Stimulated activated CD8-positive, alpha-beta memory T cell treated with anti-CD3 and anti-CD28 coated beads, Interleukin-15, amount 100 ng/mL, for 4 hours (primary cell): ENCODE data around the gene PCDHGC3.

ENCODE experiments used
- DNase-seq, 2 donors: peaks; one replicate each; pipeline ENCODE4 v3.0.0-alpha.2; 2020; ENCODE audit warnings: low read depth in 2 of 2

The PCDHGC3 gene

DNA sequence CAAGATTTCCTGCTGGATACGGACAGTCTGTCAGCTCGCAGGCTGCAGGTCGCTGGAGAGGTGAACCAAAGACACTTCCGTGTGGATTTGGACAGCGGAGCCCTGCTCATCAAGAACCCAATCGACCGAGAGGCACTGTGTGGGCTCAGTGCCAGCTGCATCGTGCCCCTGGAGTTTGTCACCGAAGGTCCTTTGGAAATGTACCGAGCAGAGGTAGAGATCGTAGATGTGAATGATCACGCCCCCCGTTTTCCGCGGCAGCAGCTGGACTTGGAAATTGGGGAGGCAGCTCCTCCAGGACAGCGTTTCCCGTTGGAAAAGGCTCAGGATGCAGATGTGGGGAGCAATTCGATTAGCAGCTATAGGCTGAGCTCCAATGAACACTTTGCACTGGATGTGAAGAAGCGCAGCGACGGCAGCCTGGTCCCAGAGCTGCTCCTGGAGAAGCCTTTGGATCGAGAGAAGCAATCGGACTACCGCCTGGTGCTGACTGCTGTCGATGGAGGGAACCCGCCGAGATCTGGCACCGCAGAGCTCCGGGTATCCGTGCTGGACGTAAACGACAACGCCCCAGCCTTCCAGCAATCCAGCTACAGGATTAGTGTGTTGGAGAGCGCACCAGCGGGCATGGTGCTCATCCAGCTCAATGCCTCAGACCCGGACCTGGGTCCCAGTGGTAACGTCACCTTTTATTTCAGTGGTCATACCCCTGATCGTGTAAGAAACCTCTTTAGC, 9.7 kb downstream of the PCDHGC3 start:
- DNase-seq: no peak

- no peak for DNase-seq
Observed at GRCh38 chr5:141486091-141486490, 10.3 kb downstream of the PCDHGC3 start.

DNA sequence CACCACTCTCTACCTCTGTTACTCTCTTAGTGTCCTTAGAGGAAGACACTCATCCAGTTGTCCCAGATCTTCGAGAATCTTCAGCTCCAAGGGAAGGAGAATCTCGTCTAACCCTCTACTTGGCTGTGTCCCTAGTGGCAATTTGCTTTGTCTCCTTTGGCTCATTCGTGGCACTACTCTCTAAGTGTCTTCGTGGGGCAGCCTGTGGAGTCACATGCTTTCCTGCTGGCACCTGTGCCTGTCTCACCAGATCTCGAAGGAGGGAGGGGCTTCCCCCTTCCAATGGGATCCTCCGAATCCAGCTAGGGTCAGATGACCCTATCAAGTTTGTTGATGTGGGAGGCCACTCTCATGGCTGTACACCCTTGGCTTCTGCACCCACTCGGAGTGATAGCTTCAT, 11.4 kb downstream of the PCDHGC3 start:
- no peak for DNase-seq

DNA sequence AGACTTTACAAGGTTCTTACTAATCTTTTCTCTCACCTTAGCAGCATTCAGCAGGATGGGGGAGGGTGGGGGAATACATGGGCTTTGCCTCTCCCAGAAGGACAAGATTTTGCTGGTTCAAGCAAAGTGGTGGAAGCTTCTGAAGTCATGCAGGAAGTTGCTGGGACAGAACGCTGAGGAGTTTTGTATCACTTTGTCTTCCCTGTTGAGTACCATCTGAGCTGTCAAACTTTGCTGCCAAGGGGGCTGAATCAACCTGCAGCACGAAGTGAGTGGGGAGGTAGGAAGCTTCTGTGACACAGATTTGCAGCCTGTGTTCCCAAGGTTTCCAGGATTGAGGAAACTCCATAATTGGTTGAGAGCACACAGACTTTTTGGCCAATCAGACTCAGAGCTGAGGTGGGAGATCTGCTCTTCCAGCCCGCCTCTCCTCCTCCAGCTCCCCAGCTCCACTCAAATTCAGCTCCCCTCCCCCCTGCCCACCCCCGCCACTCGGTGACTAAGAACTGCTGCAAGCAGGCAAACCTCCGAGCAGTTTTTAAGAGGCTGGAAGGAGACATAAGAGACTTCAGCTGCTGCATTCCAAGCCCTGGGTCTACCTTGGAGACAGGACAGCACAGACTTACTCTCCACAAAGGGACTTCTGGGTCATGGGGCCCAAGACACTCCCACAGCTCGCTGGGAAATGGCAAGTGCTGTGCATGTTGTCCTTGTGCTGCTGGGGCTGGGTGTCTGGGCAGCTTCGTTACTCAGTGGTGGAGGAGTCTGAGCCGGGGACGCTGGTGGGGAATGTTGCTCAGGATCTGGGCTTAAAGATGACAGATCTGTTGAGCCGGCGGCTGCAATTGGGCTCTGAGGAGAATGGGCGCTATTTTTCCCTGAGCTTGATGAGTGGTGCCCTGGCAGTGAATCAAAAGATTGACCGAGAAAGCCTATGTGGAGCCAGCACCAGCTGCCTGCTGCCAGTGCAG, 13.1 kb downstream of the PCDHGC3 start, which contains the start of gene PCDHGC5:
TSS of gene PCDHGC5 (plus strand) at position 491 of the 971 bp plus-strand sequence. CDS start at position 651, 160 bp downstream.
- DNase-seq: no peak

DNA sequence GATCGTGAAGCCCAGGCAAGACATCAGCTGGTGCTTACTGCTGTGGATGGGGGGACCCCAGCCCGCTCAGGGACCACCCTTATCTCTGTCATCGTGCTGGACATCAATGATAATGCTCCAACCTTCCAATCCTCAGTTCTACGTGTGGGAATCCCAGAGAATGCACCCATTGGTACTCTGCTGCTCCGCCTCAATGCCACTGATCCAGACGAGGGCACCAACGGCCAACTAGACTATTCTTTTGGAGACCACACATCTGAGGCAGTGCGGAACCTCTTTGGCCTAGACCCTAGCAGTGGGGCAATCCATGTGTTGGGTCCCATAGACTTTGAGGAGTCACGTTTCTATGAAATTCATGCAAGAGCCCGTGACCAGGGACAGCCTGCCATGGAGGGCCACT, 14.1 kb downstream of the PCDHGC3 start:
- no peak for DNase-seq

DNA sequence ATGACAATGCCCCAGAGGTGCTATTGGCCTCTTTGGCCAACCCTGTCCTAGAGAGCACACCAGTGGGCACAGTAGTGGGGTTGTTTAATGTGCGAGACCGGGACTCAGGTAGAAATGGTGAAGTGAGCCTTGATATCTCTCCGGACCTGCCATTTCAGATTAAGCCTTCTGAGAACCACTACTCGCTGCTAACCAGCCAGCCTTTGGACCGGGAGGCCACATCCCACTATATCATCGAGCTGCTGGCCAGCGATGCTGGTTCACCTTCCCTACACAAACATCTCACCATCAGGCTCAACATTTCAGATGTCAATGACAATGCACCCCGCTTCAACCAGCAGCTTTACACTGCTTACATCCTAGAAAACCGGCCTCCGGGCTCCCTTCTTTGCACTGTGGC, 14.5 kb downstream of the PCDHGC3 start:
- no peak for DNase-seq

- DNase-seq: no peak
Observed at GRCh38 chr5:141490771-141491170, 15.0 kb downstream of the PCDHGC3 start.

DNA sequence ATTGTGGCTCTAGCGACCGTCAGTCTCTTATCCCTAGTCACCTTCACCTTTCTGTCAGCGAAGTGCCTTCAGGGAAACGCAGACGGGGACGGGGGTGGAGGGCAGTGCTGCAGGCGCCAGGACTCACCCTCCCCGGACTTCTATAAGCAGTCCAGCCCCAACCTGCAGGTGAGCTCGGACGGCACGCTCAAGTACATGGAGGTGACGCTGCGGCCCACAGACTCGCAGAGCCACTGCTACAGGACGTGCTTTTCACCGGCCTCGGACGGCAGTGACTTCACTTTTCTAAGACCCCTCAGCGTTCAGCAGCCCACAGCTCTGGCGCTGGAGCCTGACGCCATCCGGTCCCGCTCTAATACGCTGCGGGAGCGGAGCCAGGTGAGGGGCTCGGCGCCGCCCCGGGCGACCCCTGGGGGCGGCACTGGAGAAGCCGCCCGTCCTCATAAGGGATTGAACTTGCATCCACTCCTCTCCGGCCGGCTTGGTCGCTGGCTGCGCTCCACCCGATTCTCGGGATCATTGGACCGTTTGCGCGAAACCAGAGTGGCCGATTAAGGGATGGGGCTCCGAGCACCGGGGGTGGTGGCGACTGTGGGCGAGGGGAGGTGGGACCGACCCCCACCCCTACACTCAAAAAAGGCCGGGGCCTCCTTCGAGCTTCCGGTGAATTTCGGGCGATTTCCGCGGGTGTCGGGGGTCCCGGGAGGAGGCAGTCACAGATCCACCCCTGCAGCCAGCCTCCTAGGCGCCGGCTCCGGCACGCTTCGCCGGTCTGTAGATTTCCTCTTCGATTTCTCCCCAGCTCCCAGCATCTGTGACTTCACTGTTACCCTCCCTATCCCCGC, 15.8 kb downstream of the PCDHGC3 start:
- no peak for DNase-seq

DNA sequence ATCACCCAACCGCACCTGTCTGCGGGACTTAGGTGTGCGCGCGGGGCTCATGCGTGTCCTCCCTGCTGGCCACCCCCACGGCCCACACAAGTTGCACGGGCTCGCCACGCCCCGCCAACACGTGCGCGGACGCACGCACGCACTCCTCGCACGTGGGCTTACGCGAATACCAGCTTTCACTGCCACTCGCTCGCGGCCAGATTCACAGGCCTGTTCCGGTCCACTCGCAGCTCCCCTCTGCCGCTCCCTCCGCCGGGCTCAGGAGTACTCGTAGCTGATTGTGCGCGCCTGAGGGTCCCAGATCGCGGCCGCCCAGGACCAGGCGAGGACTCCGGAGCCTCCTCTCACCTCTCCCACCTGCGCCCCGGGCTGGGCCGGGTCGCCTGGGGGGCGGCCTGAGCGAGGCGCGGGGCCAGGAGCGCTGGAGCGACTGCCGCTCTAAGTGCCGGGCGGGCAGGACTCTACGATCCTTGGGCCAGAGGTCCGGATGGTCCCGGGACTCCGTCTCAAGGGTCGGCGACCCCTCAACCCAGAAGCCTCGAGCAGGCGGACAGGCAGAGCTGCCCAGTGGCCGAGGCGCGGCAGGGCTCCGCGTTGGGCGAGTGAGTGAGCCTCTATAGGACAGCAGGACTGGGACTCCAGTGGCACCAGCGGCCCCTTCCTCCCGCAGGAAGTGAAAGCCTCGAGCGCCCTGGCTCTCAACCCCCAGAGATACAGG, 16.6 kb downstream of the PCDHGC3 start:
- DNase-seq: no peak

DNA sequence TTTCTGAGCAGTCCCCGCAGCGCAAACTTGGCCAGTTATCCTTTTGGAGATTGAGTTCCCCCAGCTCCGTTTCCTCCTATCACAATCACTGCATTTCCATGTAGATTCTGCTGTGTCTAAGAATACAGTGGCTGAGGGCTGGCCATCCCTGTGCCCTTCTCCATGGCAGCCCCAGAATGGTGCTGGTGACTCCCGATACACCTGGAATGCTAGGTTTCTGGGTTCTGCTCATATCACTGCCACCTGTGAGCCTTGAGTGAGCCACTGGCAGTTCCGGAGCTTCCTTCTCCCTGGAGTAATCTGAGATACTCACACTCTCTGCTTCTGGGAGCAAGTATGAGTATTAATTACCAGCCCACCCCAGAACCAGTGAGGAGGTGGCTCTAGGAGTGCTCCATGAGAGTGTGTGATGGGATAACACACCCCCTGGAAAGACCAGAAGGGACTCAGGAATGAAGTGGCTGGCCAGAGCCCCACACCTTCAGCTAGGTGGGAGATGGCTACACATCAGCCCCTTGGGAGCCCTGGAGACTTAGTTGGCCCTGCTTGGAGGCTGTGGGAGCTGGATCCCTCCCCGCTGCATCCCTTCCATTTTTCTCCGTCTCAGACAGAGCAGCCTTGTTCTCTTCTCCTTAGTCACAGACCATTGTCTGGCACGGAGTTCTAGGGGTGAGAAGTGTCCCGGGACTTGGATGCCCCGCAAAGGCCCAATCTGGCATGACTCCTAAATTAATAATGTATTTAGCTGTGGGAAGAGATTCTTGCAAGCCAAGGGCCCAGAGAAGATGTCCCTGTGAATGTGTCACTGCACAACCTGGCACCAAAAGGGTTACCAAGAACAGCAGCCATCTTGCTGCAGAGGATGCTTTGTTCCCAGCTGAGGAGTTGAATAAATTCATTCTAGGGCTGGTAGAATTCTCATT, 18.0 kb downstream of the PCDHGC3 start:
- no peak for DNase-seq

DNA sequence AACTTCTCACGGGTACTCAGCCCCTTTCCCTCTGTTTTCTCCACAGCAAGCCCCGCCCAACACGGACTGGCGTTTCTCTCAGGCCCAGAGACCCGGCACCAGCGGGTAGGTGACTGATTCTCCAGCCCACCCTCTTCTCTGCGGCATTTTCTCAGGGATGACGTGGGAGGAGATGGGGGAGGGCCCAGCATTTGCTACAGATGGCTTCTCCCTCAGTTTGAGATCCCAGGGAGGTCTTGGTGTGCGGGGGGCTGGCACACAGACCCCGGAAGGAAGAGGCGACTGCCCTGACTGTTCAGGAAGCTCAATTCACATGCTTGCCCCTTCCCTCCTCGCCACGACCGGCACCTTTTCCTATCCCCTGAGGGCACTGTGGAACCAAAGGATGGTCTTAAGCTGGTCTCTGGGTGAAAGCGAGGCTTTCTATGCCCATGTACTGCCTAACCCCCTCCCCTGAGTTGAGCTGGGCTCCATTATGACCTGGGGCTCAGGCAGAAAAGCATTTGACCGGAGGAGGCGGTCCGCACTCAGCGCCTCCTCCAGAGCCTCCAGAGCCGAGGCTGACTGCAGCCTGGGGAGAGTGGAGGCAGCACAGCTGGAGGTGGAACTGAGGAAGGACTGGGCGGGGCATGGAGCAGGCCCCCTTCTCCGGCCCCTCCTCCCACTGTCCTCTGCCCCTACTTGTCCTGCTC, 19.1 kb downstream of the PCDHGC3 start:
- DNase-seq: no peak

DNA sequence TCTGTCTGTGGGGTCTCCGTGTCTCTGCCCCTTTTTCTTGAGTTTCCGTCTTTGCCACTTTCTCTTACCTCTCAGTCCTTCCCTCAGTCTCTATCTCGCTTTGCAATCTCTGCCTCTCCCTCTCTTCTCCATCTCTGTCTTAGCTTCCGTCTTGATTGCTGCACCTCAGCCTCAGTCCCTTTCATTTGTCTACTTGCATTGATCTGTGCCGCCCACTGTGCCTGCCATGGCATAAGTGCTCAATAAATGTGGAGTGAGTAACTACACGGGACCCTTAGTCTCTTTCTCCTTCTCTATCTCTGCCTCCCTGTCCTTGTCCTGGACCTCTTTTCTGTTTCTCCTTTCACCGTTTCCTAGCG, 19.7 kb downstream of the PCDHGC3 start:
- DNase-seq: no peak

DNA sequence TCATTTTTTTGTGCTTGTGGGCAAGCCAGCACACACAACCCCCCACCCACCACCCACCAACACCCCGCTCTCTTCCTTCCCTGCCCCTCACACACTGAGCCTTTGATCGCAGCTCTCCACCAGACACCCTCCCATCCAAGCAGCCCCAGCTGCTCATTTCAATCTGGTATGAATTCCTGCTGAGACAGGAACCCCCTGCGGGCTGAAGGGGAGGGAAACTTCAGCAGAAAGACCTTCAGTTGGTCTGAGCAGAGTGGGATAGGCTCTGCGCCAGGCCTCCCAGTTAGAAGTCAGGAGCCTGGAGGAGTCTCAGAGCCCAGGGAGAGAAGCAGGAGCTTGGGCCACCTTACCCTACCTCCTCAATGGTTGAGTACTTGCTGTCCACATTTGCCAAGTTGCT, 20.3 kb downstream of the PCDHGC3 start:
- no peak for DNase-seq

GRCh38 chr5:141501761-141502160, 26.0 kb downstream of the PCDHGC3 start:
- no peak for DNase-seq

GRCh38 chr5:141503681-141504080, 27.9 kb downstream of the PCDHGC3 start:
- DNase-seq: no peak

DNA sequence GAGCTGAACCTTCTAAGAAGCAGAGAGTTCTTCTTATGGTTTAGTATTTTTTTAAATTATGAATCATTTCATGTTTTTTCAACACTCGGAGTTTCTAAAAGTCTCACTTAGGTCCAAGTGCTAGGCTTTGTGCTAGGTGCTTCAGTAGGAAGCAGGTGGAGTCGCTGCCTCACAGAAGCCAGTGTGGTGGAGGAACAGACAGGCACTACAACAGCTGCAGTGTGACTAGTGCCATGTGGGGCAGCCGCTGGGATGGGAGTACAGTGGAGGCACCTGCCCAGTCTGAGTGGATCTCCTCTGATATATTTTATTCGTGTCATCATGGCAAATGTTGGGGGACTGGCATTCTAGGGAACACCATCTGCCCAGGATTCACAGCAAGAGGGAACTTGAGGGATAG, 28.4 kb downstream of the PCDHGC3 start:
- DNase-seq: no peak

GRCh38 chr5:141506381-141507155, 30.8 kb downstream of the PCDHGC3 start:
- no peak for DNase-seq

DNA sequence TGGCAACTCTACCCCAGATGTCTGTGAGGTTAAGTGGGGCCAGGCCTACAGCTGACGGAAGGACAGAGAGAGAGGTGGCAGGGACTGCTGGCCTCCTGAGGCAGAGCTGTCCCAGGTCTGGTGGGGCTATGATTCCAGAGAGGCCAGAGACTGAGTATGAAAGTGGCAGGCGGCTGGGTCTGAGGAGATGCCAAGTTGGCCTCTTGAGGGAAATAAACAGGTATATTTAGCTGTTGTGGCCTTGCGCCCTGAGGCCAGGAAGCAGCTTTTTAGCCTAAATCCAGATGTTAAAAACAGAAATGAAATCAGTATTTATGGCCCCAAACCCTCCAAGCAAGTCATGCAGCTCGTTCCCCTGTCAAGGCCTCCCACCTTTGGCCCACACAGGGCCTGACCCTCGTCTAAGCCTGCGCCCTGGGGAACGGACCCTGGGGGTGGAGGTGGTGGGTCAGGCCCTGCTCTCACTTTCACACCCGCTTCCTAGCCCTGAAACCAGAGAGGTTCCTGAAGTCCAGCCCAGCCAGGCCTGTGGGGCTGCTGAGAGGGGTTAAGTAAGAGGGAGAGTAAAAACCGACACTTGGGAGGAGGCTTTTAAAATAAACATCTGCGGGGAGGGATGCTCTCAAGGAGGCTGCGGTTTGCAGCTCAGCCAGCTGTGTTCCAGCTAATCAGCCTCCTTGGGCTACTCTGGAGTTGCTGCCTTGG, 31.8 kb downstream of the PCDHGC3 start:
- DNase-seq: no peak
